ENCODE measurements around the gene NPLOC4. TPM values are rescaled to one million over a fixed set of nuclear protein-coding genes. Genes with fewer than 3 reads are reported as not detected.

Gene NPLOC4
- total and polyA plus RNA-seq, 2 of the 8 experiments (the other 6 are each of a cell fraction or from before 2014, with no cell fraction given), result 70.7 to 92.7 TPM

DNA sequence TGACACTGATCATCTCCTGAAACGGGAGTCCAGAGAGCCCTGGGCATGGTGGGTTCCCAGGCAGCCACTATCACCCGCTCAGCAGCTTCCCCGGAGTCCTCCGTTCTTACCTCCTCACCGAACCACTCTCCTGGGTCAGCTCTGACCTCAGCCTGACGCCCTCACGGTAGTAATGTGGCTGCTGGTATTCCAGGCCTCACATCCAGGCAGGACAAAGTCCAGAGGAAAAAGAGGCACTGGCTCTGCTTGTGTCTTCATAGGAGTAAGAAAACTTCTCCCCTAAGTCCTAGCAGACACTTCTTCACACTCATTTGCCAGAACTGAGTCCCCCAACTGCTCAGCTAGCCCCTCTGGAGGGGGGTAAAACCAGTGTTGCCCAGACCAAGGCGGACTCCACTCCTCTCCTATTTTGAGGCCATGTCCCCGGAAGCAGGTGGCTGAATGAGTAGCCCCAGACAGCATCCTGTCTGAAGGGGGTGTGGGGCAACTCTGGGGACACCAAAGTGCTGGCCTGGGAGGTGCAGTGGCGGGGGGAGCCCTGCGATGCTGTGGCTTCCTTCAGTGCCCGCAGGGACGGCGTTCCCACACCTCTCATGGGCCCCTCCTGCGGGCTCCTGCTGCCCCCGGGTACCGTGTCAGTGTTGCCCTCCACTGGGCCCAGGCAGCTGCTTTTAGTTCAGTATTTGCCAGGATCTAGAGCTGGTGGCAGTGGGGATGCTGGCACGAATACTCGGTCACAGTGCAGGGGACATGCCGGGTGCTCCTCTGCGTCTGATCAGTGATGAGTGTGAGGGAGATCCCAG is 103.4 kb downstream of the NPLOC4 start (continued):
- TF ChIP-seq TEAD4 (IDR thresholded peaks at IDR 0.05; ENCODE audit: low read depth, low read length), result no peak
- TF ChIP-seq BACH1 (IDR thresholded peaks at IDR 0.05; ENCODE audit: low read length), result no peak
- no peak for TF ChIP-seq FOSL1 (IDR thresholded peaks at IDR 0.05; ENCODE audit: insufficient read depth, low read depth, low read length)
- no peak for TF ChIP-seq SP2 (IDR thresholded peaks at IDR 0.05; ENCODE audit: low read length)
- TF ChIP-seq CHD2 (IDR thresholded peaks at IDR 0.05; ENCODE audit: low read length), result no peak

Data from H1 (cell line).